HepG2 (cell line): ENCODE data around the gene PLEKHG5. TPM values are rescaled to one million over a fixed set of nuclear protein-coding genes. Genes with fewer than 3 reads are reported as not detected.

ENCODE experiments used
- GPN1 ChIP-seq: sonication (generic); formaldehyde crosslinking; IDR thresholded peaks from 2 replicates; pipeline ENCODE4 v1.5.1; 2020; ENCODE audit warnings: missing genetic modification reagents, borderline replicate concordance
- HDAC1 ChIP-seq: sonication (generic); formaldehyde crosslinking; IDR thresholded peaks from 2 replicates; pipeline ENCODE4 v1.5.1; 2020; ENCODE audit warnings: mild to moderate bottlenecking, missing genetic modification reagents
- KMT2B ChIP-seq: IDR thresholded peaks from 2 replicates; pipeline ENCODE4 v1.6.1; 2016; ENCODE audit warnings: missing genetic modification reagents, missing compliant biosample characterization
- MEF2D ChIP-seq: sonication (generic); formaldehyde crosslinking; IDR thresholded peaks from 2 replicates; pipeline ENCODE4 v1.5.1; 2020; ENCODE audit warnings: mild to moderate bottlenecking, missing genetic modification reagents
- MEIS1 ChIP-seq: sonication (generic); formaldehyde crosslinking; IDR thresholded peaks from 2 replicates; pipeline ENCODE4 v1.9.0; 2021; ENCODE audit warnings: mild to moderate bottlenecking, missing genetic modification reagents, moderate library complexity, borderline replicate concordance
- MTF2 ChIP-seq: sonication (generic); formaldehyde crosslinking; IDR thresholded peaks from 2 replicates; pipeline ENCODE4 v1.5.0; 2020; ENCODE audit warnings: missing genetic modification reagents, borderline replicate concordance
- MXI1 ChIP-seq: IDR thresholded peaks from 3 replicates; pipeline ENCODE4 v1.6.1; 2012; ENCODE audit warnings: low read depth, low read length, inconsistent platforms, borderline replicate concordance
- PPARG ChIP-seq: conservative IDR thresholded peaks from 2 replicates; pipeline ENCODE4 v1.6.1; 2016; ENCODE audit warnings: missing biosample characterization, missing genetic modification reagents
- RNF2 ChIP-seq: fragments of 450-650 bp; conservative IDR thresholded peaks from 2 replicates; pipeline ENCODE4 v1.6.1; 2016; ENCODE audit warnings: low read depth
- SRF ChIP-seq: IDR thresholded peaks from 2 replicates; pipeline ENCODE4 v1.6.1; 2011; ENCODE audit warnings: mild to moderate bottlenecking, low read depth, low read length, moderate library complexity
- ZNF232 ChIP-seq: sonication (generic); formaldehyde crosslinking; IDR thresholded peaks from 2 replicates; pipeline ENCODE4 v1.4.0; 2020; ENCODE audit warnings: missing genetic modification reagents, borderline replicate concordance
- ZNF331 ChIP-seq: sonication (generic); formaldehyde crosslinking; IDR thresholded peaks from 2 replicates; pipeline ENCODE4 v1.4.0; 2020; ENCODE audit warnings: missing genetic modification reagents
- ZNF354B ChIP-seq: sonication (generic); formaldehyde crosslinking; IDR thresholded peaks from 2 replicates; pipeline ENCODE4 v1.8.0; 2022; ENCODE audit warnings: mild to moderate bottlenecking, missing genetic modification reagents
- ZNF660 ChIP-seq: sonication (generic); formaldehyde crosslinking; IDR thresholded peaks from 2 replicates; pipeline ENCODE4 v1.5.1; 2020; ENCODE audit warnings: mild to moderate bottlenecking, low read depth, missing genetic modification reagents, borderline replicate concordance
- polyA plus RNA-seq, 8 experiments: library from polyadenylated mRNA; depleted of rRNA in 3 of 8; stranded (reverse) in 7 of 8; unstranded in 1 of 8; fragments of >200 nt; fragmentation: Illumina TruSeq in 4 of 8; extraction: Trizol in 4 of 8; gene quantifications; 2 replicates each; pipeline versions ENCODE4 v1.2.1 to v1.2.3, GENCODE V29; 2011 to 2016; ENCODE audit warnings: low read depth in 4 of 8, missing spikeins in 1 of 8, mixed read lengths in 1 of 8; ENCODE audit not compliant: insufficient read depth in 1 of 8
- total RNA-seq, 5 experiments: library from RNA; depleted of rRNA; stranded (reverse); fragments of >200 nt; fragmentation: Illumina TruSeq; extraction: Trizol; gene quantifications; 2 replicates each; pipeline ENCODE4 v1.2.3, GENCODE V29; 2016; ENCODE audit warnings: low read depth in 1 of 5
- TF ChIP-seq, protein P1 (sequence below): sonication (generic); formaldehyde crosslinking; IDR thresholded peaks from 2 replicates; pipeline ENCODE4 v1.4.0; 2020; ENCODE audit warnings: low read depth, missing genetic modification reagents
- TF ChIP-seq, protein P2 (sequence below): sonication (generic); formaldehyde crosslinking; IDR thresholded peaks from 2 replicates; pipeline ENCODE4 v1.4.0; 2020; ENCODE audit warnings: missing genetic modification reagents; ENCODE audit errors: not compliant biosample characterization
- TF ChIP-seq, protein P3 (sequence below): sonication (generic); formaldehyde crosslinking; IDR thresholded peaks from 2 replicates; pipeline ENCODE4 v1.9.0; 2022; ENCODE audit warnings: low read depth, missing genetic modification reagents
- TF ChIP-seq, protein P4 (sequence below): sonication (generic); formaldehyde crosslinking; IDR thresholded peaks from 2 replicates; pipeline ENCODE4 v1.8.0; 2022; ENCODE audit warnings: mild to moderate bottlenecking, missing genetic modification reagents
- TF ChIP-seq, protein P5 (sequence below): sonication (generic); formaldehyde crosslinking; IDR thresholded peaks from 2 replicates; pipeline ENCODE4 v1.8.1; 2023; ENCODE audit warnings: mild to moderate bottlenecking, moderate library complexity, missing genetic modification reagents

Gene PLEKHG5
- total and polyA plus RNA-seq, 2 of the 13 experiments (the other 11 are each of a cell fraction or from before 2014, with no cell fraction given): 1.9 to 3.5 TPM

DNA sequence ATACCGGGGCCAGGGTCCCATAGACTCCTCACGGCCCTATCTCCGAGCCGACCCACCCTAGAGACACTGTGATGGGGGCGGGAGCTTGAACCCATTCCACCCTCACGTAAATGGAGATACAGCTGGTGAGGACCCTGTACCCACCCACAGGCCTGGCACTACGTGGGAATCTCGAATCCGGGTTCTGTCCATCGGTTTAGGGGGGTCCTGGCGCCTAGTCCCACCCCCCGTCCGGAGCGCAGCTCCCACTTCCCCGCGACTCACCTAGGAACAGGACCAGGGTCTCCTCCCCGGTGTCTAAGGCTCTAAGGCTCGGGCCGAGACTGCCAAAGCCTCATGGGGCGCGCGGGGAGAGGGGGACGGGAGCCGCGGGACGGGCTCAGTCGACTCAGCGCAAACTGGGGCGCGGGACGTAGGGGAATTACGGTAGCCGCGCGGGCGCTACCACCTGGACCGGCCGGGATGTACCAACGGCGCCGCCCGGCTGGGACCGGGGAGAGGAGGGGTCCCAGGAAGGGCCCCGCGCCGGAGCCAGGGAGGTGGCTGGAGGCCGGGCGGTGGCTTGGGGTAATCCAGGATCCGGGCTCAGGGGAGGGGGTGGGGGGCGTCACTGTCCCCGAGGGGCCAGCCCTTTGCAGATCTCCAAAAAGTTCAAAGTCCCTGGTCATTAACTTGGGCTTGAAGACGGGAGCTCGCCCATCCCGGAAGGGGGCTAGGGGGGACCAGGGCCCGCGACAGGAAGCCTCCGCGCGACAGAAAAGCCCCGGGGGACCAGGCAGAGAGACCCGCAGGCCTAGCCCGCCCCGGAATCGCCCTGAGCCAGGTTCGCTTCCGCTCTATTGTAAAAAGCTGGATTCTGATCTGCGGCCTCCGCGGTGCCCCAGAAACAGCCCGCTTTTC lies 1.0 kb downstream of the PLEKHG5 start (continued):
- 0 out of 2 replicates have a peak, but pooled peaks have one; percentile 22 for TF ChIP-seq MEF2D (CRISPR knock-in tag)
- 0 out of 3 replicates have a peak, but pooled peaks have one; percentile 36 for TF ChIP-seq MXI1
- TF ChIP-seq, protein P1, sequence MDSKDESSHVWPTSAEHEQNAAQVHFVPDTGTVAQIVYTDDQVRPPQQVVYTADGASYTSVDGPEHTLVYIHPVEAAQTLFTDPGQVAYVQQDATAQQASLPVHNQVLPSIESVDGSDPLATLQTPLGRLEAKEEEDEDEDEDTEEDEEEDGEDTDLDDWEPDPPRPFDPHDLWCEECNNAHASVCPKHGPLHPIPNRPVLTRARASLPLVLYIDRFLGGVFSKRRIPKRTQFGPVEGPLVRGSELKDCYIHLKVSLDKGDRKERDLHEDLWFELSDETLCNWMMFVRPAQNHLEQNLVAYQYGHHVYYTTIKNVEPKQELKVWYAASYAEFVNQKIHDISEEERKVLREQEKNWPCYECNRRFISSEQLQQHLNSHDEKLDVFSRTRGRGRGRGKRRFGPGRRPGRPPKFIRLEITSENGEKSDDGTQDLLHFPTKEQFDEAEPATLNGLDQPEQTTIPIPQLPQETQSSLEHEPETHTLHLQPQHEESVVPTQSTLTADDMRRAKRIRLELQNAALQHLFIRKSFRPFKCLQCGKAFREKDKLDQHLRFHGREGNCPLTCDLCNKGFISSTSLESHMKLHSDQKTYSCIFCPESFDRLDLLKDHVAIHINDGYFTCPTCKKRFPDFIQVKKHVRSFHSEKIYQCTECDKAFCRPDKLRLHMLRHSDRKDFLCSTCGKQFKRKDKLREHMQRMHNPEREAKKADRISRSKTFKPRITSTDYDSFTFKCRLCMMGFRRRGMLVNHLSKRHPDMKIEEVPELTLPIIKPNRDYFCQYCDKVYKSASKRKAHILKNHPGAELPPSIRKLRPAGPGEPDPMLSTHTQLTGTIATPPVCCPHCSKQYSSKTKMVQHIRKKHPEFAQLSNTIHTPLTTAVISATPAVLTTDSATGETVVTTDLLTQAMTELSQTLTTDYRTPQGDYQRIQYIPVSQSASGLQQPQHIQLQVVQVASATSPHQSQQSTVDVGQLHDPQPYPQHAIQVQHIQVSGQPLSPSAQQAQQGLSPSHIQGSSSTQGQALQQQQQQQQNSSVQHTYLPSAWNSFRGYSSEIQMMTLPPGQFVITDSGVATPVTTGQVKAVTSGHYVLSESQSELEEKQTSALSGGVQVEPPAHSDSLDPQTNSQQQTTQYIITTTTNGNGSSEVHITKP (CRISPR knock-in tag): peak; percentile 99
- peak; percentile 45; the same call in 1 of the 2 replicates for TF ChIP-seq PPARG (CRISPR knock-in tag)
- 0 out of 2 replicates have a peak, but pooled peaks have one; percentile 22 for TF ChIP-seq ZNF331 (CRISPR knock-in tag)
- TF ChIP-seq, protein P2, sequence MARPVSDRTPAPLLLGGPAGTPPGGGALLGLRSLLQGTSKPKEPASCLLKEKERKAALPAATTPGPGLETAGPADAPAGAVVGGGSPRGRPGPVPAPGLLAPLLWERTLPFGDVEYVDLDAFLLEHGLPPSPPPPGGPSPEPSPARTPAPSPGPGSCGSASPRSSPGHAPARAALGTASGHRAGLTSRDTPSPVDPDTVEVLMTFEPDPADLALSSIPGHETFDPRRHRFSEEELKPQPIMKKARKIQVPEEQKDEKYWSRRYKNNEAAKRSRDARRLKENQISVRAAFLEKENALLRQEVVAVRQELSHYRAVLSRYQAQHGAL (CRISPR knock-in tag): no peak
- TF ChIP-seq HDAC1 (CRISPR knock-in tag): peak; percentile 46
- TF ChIP-seq MEIS1: peak; percentile 61; the same call in 1 of the 2 replicates
- TF ChIP-seq ZNF354B (CRISPR knock-in tag): peak; percentile 27; the same call in 1 of the 2 replicates
- TF ChIP-seq GPN1 (CRISPR knock-in tag): no peak
- TF ChIP-seq, protein P3, sequence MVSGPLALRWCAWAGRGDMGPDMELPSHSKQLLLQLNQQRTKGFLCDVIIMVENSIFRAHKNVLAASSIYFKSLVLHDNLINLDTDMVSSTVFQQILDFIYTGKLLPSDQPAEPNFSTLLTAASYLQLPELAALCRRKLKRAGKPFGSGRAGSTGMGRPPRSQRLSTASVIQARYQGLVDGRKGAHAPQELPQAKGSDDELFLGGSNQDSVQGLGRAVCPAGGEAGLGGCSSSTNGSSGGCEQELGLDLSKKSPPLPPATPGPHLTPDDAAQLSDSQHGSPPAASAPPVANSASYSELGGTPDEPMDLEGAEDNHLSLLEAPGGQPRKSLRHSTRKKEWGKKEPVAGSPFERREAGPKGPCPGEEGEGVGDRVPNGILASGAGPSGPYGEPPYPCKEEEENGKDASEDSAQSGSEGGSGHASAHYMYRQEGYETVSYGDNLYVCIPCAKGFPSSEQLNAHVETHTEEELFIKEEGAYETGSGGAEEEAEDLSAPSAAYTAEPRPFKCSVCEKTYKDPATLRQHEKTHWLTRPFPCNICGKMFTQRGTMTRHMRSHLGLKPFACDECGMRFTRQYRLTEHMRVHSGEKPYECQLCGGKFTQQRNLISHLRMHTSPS (CRISPR knock-in tag): no peak; the same call in 1 of the 2 replicates
- no peak for TF ChIP-seq MTF2 (CRISPR knock-in tag)
- no peak; the same call in 1 of the 2 replicates for TF ChIP-seq ZNF660
- TF ChIP-seq, protein P4, sequence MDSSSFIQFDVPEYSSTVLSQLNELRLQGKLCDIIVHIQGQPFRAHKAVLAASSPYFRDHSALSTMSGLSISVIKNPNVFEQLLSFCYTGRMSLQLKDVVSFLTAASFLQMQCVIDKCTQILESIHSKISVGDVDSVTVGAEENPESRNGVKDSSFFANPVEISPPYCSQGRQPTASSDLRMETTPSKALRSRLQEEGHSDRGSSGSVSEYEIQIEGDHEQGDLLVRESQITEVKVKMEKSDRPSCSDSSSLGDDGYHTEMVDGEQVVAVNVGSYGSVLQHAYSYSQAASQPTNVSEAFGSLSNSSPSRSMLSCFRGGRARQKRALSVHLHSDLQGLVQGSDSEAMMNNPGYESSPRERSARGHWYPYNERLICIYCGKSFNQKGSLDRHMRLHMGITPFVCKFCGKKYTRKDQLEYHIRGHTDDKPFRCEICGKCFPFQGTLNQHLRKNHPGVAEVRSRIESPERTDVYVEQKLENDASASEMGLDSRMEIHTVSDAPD (CRISPR knock-in tag): 0 out of 2 replicates have a peak, but pooled peaks have one; percentile 29
- TF ChIP-seq, protein P5, sequence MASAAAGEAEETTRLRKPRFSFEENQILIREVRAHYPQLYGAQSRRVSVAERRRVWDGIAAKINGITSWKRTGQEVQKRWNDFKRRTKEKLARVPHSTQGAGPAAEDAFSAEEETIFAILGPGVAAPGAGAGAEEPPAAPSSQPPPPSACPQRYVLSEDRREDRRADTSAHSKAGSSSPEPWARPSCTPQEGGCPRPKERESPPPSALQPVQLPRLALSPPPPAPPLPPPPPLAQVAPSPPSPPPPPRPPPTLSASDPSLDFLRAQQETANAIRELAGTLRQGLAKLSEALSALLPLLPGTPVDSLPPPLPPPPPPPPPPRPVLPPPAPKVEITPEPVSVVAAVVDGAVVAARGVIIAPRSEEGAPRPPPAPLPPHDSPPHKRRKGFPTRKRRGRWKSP (CRISPR knock-in tag): 0 out of 2 replicates have a peak, but pooled peaks have one; percentile 71
- no peak for TF ChIP-seq RNF2
- TF ChIP-seq SRF: peak; percentile 65; the same call in 1 of the 2 replicates
- TF ChIP-seq KMT2B: peak; percentile 34; the same call in 1 of the 2 replicates
- 0 out of 2 replicates have a peak, but pooled peaks have one; percentile 50 for TF ChIP-seq ZNF232 (CRISPR knock-in tag)
